HFFc6 (cell line): Measurements from ENCODE around the gene BNIPL. TPM values are rescaled to one million over a fixed set of nuclear protein-coding genes. Genes with fewer than 3 reads are reported as not detected.

ENCODE experiments used
- DNase-seq: peaks from one replicate; pipeline ENCODE4 v3.0.0-alpha.2; 2018
- H3K27ac Mint-ChIP-seq: 2 replicates; pipeline ENCODE4 v1.8.0; 2020; ENCODE audit warnings: mild to moderate bottlenecking, mixed read lengths
- H3K27me3 Mint-ChIP-seq: 2 replicates; pipeline ENCODE4 v1.8.0; 2021; ENCODE audit warnings: mild to moderate bottlenecking, moderate library complexity, mixed read lengths; ENCODE audit not compliant: insufficient read depth
- H3K36me3 Mint-ChIP-seq: 2 replicates; pipeline ENCODE4 v1.8.0; 2021; ENCODE audit warnings: low read depth, mixed read lengths
- H3K4me1 Mint-ChIP-seq: 2 replicates; pipeline ENCODE4 v1.8.0; 2020; ENCODE audit warnings: low read depth, mixed read lengths
- H3K4me3 Mint-ChIP-seq: 2 replicates; pipeline ENCODE4 v1.8.0; 2020; ENCODE audit warnings: mild to moderate bottlenecking, moderate library complexity, mixed read lengths
- H3K9me3 Mint-ChIP-seq: 2 replicates; pipeline ENCODE4 v1.8.0; 2020; ENCODE audit warnings: mild to moderate bottlenecking, mixed read lengths
- CTCF ChIP-seq: fragments of 200-600 bp; sonication (generic); IDR thresholded peaks from 2 replicates; pipeline ENCODE4 v1.5.0; 2021; ENCODE audit warnings: antibody characterized with exemption, mild to moderate bottlenecking
- total RNA-seq, 6 experiments: library from RNA; stranded (reverse); fragmentation: NEBNext Ultra II Directional; extraction: Animal tissue kit (Norgen Biotek cat#: 25700); gene quantifications; 2 replicates in 1 of 6; 3 replicates in 5 of 6; pipeline ENCODE4 v1.2.3, GENCODE V29; 2021

Gene BNIPL
- total RNA-seq, 6 experiments from 2014 or later = 0.06 to 0.31 (median 0.12) TPM; not detected in 1

DNA sequence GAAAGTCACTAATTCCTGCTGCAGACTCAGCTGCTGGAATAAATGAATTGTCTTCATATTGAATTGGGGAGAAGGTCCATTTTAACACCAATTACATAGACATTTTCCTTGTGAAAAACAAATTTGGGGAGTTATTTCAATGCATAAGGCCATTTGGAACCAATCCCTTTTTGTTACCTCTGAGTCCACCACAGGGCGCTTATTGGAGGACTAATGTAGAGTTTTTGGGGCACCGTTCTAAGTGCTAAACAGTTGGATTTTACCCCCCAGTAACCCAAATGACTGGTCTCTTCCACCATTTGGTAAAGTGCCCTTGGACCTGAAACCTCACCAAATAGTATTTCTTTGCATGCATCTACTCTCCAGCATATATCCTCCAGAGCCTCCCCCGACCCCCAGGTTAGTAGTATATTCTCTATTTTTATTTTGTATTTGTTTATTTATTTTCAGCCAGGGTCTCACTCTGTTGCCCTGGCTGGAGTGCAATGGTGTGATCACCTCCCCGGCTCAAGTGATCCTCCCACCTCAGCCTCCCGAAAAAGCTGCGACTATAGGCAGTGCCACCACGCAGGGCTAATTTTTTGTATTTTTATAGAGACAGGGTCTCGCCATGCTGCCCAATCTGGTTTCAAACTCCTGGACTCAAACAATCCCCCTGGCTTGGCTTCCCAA is 26.6 kb upstream of the BNIPL start:
- Mint-ChIP-seq H3K4me1 (peaks cover 61% of the 10 kb centered on the region), H3K27ac (peak overlapping the region; percentile 99)
- no peak for TF ChIP-seq CTCF

DNA sequence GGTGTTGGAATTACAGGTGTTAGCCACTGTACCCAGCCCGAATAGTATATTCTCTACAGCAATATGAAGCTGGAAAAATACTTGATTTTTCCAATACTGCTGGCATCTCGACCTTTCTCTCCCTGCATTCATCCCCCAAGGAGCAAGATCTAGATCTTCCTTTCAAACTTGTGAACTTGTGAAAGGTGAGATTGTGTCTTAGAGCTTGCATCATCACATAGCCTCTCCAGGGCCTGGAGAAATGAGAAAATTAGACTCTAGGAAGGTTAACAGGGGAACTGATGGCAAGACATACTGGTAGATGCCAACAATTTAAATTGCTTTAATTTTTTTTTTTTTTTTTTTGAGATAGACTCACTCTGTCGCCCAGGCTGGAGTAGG is 26.1 kb upstream of the BNIPL start:
- Mint-ChIP-seq H3K4me1 (peaks cover 59% of the 10 kb centered on the region), H3K9me3 (no peaks in the 10 kb centered on the region), H3K27ac (no peak overlapping the region), H3K4me3 (no peak overlapping the region), H3K36me3 (peaks cover 5% of the 10 kb centered on the region; the same call in 1 of the 2 replicates), H3K27me3 (peaks cover 2% of the 10 kb centered on the region)
- TF ChIP-seq CTCF = no peak
- no peak for DNase-seq

More for the DNA sequence above, 26.6 kb upstream of the BNIPL start:
- no peaks in the 10 kb centered on the region for H3K9me3 Mint-ChIP-seq
- no peak for DNase-seq
- H3K36me3 Mint-ChIP-seq = peaks cover 5% of the 10 kb centered on the region; the same call in 1 of the 2 replicates
- H3K27me3 Mint-ChIP-seq = peaks cover 2% of the 10 kb centered on the region
- H3K4me3 Mint-ChIP-seq = peak overlapping the region; percentile 97

DNA sequence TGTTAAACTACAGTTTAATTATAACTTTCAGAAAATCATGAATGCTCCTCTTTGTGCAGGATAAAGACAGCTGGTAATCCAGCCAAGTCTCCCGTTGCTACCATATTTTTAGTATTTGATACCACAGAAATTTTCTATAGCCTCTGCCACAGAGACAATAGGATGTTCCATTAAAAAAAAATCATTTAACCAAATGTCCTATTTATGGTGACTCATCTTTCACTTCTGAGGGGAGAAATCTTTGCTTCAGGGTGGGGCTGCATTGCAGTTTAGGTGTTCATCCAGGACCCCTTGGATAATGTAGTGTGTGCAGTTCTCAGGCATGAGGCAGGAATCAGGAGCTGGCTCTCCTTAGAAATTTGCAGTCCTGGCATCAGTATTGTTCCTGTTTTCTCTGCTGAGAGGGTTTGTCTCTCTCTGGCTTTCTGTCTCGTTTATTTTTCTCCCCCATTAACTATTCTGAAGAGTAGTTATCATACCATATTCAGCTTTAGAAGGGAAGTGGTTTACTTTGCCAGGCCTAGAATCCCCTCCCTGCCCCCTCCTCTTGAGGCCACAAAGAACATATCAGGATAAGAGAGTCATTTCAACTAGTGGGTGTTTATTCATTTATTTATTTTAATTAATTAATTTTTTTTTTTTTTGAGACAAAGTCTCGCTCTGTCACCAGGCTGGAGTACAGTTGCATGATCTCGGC is 25.1 kb upstream of the BNIPL start:
- no peak for TF ChIP-seq CTCF
- no peak overlapping the region for H3K4me3 Mint-ChIP-seq
- H3K4me1 Mint-ChIP-seq = peaks cover 49% of the 10 kb centered on the region
- no peak overlapping the region for H3K27ac Mint-ChIP-seq
- peaks cover 2% of the 10 kb centered on the region for H3K27me3 Mint-ChIP-seq
- no peak for DNase-seq
- peaks cover 5% of the 10 kb centered on the region; the same call in 1 of the 2 replicates for H3K36me3 Mint-ChIP-seq
- H3K9me3 Mint-ChIP-seq = no peaks in the 10 kb centered on the region

DNA sequence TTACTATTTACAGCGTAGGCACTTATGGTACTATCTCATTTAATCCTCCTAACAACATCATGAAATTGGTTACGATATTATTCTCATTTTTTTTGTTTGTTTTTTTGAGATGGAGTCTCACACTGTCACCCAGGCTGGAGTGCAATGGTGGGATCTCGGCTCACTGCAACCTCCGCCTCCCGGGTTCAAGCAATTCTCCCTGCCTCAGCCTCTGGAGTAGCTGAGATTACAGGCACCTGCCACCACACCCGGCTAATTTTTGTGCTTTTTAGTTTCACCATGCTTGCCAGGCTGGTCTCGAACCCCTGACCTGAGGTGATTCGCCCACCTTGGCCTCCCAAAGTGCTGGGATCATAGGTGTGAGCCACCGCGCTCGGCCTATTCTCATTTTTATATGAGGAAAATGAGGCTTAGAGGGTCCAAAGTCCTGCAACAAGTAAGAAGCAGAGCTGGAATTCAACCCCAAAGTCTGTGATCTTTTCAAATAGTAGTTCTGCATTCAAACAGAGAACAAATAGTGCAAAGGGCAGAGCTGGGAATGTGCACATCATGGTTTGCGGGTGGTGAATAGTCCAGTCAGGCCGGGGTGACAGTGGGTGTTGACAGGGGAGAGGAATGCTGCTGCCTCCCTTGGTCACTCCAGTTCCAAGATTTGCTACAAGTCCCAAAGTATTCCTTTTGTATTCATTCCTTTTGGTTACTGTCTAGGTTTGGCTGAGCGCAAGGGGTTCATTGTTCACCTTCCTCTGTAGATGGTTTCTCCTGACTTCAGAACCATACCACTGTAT is 23.5 kb upstream of the BNIPL start:
- no peak for TF ChIP-seq CTCF
- H3K27me3 Mint-ChIP-seq = no peaks in the 10 kb centered on the region
- H3K27ac Mint-ChIP-seq = peak overlapping the region; percentile 12; the same call in 1 of the 2 replicates
- peaks cover 5% of the 10 kb centered on the region; the same call in 1 of the 2 replicates for H3K36me3 Mint-ChIP-seq
- peaks cover 34% of the 10 kb centered on the region for H3K4me1 Mint-ChIP-seq
- no peak for DNase-seq
- H3K4me3 Mint-ChIP-seq = no peak overlapping the region
- no peaks in the 10 kb centered on the region for H3K9me3 Mint-ChIP-seq

DNA sequence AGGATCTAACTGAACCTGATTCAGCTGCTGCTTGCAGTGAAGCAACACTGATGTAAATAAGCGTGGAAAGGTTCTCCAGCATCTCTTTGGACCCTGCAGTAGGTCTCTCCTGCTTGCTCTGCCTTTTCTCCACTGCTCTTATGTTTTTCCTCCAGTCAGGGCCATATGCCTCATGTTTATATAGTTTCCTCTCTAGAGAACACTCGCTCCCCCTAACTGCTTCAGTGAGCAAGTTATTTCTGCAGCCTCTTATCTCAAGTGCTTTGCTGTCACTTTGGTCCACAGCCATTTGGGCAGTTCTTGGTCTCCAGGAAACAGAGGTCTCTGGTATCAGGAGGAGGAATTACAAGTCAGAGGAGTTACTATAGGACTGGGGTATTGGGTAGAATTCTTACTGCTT is 22.9 kb upstream of the BNIPL start:
- Mint-ChIP-seq H3K27me3 (no peaks in the 10 kb centered on the region), H3K4me3 (no peak overlapping the region), H3K36me3 (peaks cover 5% of the 10 kb centered on the region; the same call in 1 of the 2 replicates), H3K4me1 (peaks cover 29% of the 10 kb centered on the region), H3K9me3 (no peaks in the 10 kb centered on the region), H3K27ac (peak overlapping the region; percentile 12)
- no peak for TF ChIP-seq CTCF
- no peak for DNase-seq
